Suppressor macrophage (primary cell): ENCODE measurements around the gene DNAJC10.
"Not testable (repeated sequence)": the region's sequence is repeated elsewhere in the genome, so short reads cannot be mapped to it uniquely, and the experiment has no call there.

Experiments used
- DNase-seq, 4 experiments: peaks; one replicate each; pipeline ENCODE4 v3.0.0-alpha.2; 2020 to 2022

DNAJC10 gene

GRCh38 chr2:182728014-182728413 is 12.0 kb downstream of the DNAJC10 start:
- no peak for DNase-seq

GRCh38 chr2:182729710-182730339 is 13.8 kb downstream of the DNAJC10 start:
- DNase-seq: no peak

- no peak for DNase-seq
Measured at GRCh38 chr2:182730486-182730885, 14.4 kb downstream of the DNAJC10 start.

- no peak for DNase-seq
Measured at GRCh38 chr2:182732736-182733135, 16.7 kb downstream of the DNAJC10 start.

GRCh38 chr2:182733572-182733971 is 17.5 kb downstream of the DNAJC10 start:
- DNase-seq: no peak

- DNase-seq: not testable (repeated sequence)
Measured at GRCh38 chr2:182736856-182737255, 20.8 kb downstream of the DNAJC10 start.

GRCh38 chr2:182740701-182741100 is 24.6 kb downstream of the DNAJC10 start:
- no peak for DNase-seq

- no peak for DNase-seq
Measured at GRCh38 chr2:182741620-182742019, 25.6 kb downstream of the DNAJC10 start.

- DNase-seq: no peak
Measured at GRCh38 chr2:182744490-182744889, 28.4 kb downstream of the DNAJC10 start.

GRCh38 chr2:182745061-182745460 is 29.0 kb downstream of the DNAJC10 start:
- DNase-seq: no peak

GRCh38 chr2:182745894-182746293 is 29.8 kb downstream of the DNAJC10 start:
- DNase-seq: not testable (repeated sequence)

GRCh38 chr2:182754231-182754630 is 38.2 kb downstream of the DNAJC10 start:
- no peak for DNase-seq

GRCh38 chr2:182758379-182758778 is 42.3 kb downstream of the DNAJC10 start:
- DNase-seq: no peak

GRCh38 chr2:182761903-182762302 is 45.8 kb downstream of the DNAJC10 start:
- no peak for DNase-seq

GRCh38 chr2:182763311-182763912 is 47.4 kb downstream of the DNAJC10 start:
- peak; percentile 9 to 26 (median 12) for DNase-seq

- DNase-seq: no peak
Measured at GRCh38 chr2:182766626-182767025, 50.6 kb downstream of the DNAJC10 start.

- DNase-seq: peak in 1 of 4 experiments; percentile 14
Measured at GRCh38 chr2:182767578-182767977, 51.5 kb downstream of the DNAJC10 start.

- DNase-seq: not testable (repeated sequence)
Measured at GRCh38 chr2:182768950-182769349, 52.9 kb downstream of the DNAJC10 start.

- DNase-seq: no peak
Measured at GRCh38 chr2:182779323-182779722, 63.3 kb downstream of the DNAJC10 start.

- DNase-seq: not testable (repeated sequence)
Measured at GRCh38 chr2:182781099-182781498, 65.0 kb downstream of the DNAJC10 start.

GRCh38 chr2:182782686-182783085 is 66.6 kb downstream of the DNAJC10 start:
- DNase-seq: not testable (repeated sequence)

- DNase-seq: no peak
Measured at GRCh38 chr2:182784058-182784706, 68.1 kb downstream of the DNAJC10 start.

GRCh38 chr2:182784777-182785176 is 68.7 kb downstream of the DNAJC10 start:
- peak in 1 of 4 experiments; percentile 3 for DNase-seq

GRCh38 chr2:182792441-182792840 is 76.4 kb downstream of the DNAJC10 start:
- no peak for DNase-seq
